ENCODE data around the gene PIEZO2.

GRCh38 chr18:10935588-10935987 is 213.8 kb downstream of the PIEZO2 start:
- TF ChIP-seq CTCF (conservative IDR thresholded peaks at IDR 0.05) (no peak), ZFX (IDR thresholded peaks at IDR 0.05) (no peak)

Measured in C4-2B (cell line).